Colonic mucosa (tissue), 4 donors: ENCODE data around the gene FASTKD2. TPM values are rescaled to one million over a fixed set of nuclear protein-coding genes. Genes with fewer than 3 reads are reported as not detected.

ENCODE experiments used
- DNase-seq: peaks from one replicate; pipeline ENCODE4 v3.0.0-alpha.2; 2020
- H3K27ac ChIP-seq: fragments of 200-600 bp; one replicate; pipeline ENCODE4 v1.8.0; 2021
- H3K27me3 ChIP-seq: fragments of 200-600 bp; one replicate; pipeline ENCODE4 v1.8.0; 2021
- H3K36me3 ChIP-seq: fragments of 200-600 bp; one replicate; pipeline ENCODE4 v1.8.0; 2021
- H3K4me1 ChIP-seq: fragments of 200-600 bp; one replicate; pipeline ENCODE4 v1.8.0; 2021; ENCODE audit warnings: mild to moderate bottlenecking
- H3K4me3 ChIP-seq: fragments of 200-600 bp; one replicate; pipeline ENCODE4 v1.8.0; 2021
- H3K9ac ChIP-seq, 2 donors: one replicate each; pipeline ENCODE4 v1.7.0; 2013; ENCODE audit warnings: control low read depth in 2 of 2, low read depth in 2 of 2, low read length in 2 of 2
- H3K9me3 ChIP-seq: fragments of 200-600 bp; one replicate; pipeline ENCODE4 v1.8.0; 2021
- intact Hi-C: fragments of 100-400 bp; cut with DNase I; formaldehyde crosslinking; loops from one replicate; pipeline ENCODE4 v1.14.1; 2022
- total RNA-seq, 2 donors: library from RNA; stranded (reverse); fragmentation: NEBNext Ultra II Directional in 1 of 2; extraction: Animal tissue kit (Norgen Biotek cat#: 25700) in 1 of 2; gene quantifications; one replicate each; pipeline ENCODE4 v1.2.1, GENCODE V29; 2021
- TF ChIP-seq, protein P1 (sequence below): fragments of 200-600 bp; IDR thresholded peaks from one replicate; pipeline ENCODE4 v1.8.0; 2022; ENCODE audit warnings: antibody characterized with exemption, mild to moderate bottlenecking
- donor health status: healthy.
- donor health status: DM: no; HTN: no; CAD: no.
- donor health status: DM: no; HTN: no; CAD: no.

FASTKD2 gene
- total RNA-seq, 2 donors from 2014 or later = 18.1 to 23.8 TPM

DNA sequence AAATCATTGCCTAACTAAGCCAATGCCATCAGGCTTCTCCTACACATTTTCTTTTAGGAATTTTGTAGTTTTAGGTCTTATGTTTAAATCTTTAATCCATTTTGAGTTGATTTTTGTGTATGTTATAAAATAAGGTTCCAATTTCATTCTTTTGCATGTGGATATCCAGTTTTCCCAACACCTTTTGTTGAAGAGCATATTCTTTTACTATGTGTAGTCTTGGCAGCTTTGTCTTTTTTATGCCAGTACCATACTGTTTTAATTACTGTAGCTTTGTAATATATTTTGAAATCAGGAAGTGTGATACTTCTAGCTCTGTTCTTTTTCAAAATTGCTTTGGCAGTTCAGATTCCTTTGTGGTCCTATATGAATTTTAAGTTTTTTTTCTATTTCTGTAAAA is 11.0 kb downstream of the FASTKD2 start:
- Histone ChIP-seq H3K9me3 (no peaks in the 10 kb centered on the region), H3K27ac (no peak overlapping the region), H3K9ac (no peak overlapping the region), H3K4me3 (no peak overlapping the region), H3K4me1 (no peaks in the 10 kb centered on the region), H3K36me3 (no peaks in the 10 kb centered on the region), H3K27me3 (no peaks in the 10 kb centered on the region)
- DNase-seq = no peak
- intact Hi-C loops = no loop called here
- TF ChIP-seq, protein P1, sequence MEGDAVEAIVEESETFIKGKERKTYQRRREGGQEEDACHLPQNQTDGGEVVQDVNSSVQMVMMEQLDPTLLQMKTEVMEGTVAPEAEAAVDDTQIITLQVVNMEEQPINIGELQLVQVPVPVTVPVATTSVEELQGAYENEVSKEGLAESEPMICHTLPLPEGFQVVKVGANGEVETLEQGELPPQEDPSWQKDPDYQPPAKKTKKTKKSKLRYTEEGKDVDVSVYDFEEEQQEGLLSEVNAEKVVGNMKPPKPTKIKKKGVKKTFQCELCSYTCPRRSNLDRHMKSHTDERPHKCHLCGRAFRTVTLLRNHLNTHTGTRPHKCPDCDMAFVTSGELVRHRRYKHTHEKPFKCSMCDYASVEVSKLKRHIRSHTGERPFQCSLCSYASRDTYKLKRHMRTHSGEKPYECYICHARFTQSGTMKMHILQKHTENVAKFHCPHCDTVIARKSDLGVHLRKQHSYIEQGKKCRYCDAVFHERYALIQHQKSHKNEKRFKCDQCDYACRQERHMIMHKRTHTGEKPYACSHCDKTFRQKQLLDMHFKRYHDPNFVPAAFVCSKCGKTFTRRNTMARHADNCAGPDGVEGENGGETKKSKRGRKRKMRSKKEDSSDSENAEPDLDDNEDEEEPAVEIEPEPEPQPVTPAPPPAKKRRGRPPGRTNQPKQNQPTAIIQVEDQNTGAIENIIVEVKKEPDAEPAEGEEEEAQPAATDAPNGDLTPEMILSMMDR = no peak

- H3K9me3 ChIP-seq = no peaks in the 10 kb centered on the region
- no peak overlapping the region for H3K27ac ChIP-seq
- DNase-seq = no peak
- intact Hi-C loops = no loop called here
- H3K4me3 ChIP-seq = no peak overlapping the region
- no peak overlapping the region for H3K9ac ChIP-seq
- TF ChIP-seq, protein P1 = no peak
- H3K36me3 ChIP-seq = no peaks in the 10 kb centered on the region
- H3K4me1 ChIP-seq = no peaks in the 10 kb centered on the region
- H3K27me3 ChIP-seq = no peaks in the 10 kb centered on the region
Observed at GRCh38 chr2:206780671-206781070, 15.3 kb downstream of the FASTKD2 start.

- no peaks in the 10 kb centered on the region for H3K27me3 ChIP-seq
- no peaks in the 10 kb centered on the region for H3K9me3 ChIP-seq
- intact Hi-C loops = no loop called here
- H3K36me3 ChIP-seq = peaks cover 15% of the 10 kb centered on the region
- DNase-seq = no peak
- H3K9ac ChIP-seq = no peak overlapping the region
- no peak overlapping the region for H3K4me3 ChIP-seq
- TF ChIP-seq, protein P1 = no peak
- H3K4me1 ChIP-seq = no peaks in the 10 kb centered on the region
- no peak overlapping the region for H3K27ac ChIP-seq
Observed at GRCh38 chr2:206783718-206784117, 18.3 kb downstream of the FASTKD2 start.

GRCh38 chr2:206784559-206785353 is 19.4 kb downstream of the FASTKD2 start:
- TF ChIP-seq, protein P1 = no peak
- H3K9me3 ChIP-seq = no peaks in the 10 kb centered on the region
- intact Hi-C loops = no loop called here
- H3K9ac ChIP-seq = no peak overlapping the region
- DNase-seq = no peak
- no peak overlapping the region for H3K4me3 ChIP-seq
- no peaks in the 10 kb centered on the region for H3K4me1 ChIP-seq
- H3K27me3 ChIP-seq = no peaks in the 10 kb centered on the region
- no peak overlapping the region for H3K27ac ChIP-seq
- H3K36me3 ChIP-seq = peaks cover 22% of the 10 kb centered on the region

DNA sequence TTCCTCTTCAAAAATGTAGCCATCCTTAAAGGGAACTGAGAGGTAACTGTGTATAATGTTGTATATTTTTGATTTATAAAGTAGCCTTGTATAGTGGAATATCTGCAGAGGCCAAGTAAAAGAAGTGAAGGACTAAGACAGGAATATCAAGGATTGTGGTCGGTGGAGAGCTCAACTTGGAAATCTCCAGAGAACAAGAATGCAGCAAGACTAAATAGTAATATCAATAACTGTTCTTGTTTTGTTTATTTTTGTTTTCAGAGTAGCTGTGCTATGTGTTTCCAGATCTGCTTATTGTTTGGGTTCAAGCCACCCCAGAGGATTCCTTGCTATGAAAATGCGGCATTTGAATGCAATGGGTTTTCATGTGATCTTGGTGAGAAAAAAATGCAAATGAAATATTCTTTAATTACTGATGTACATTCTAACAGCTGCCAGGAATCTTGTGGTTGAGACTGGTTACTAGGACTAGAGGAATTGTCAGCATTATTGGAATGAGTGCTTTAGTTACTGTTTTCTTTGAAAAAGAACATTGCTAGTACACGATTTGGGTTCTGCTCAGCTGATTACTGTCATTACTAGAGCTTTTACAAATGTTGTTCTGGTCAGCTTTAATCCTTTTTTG is 25.0 kb downstream of the FASTKD2 start:
- no peaks in the 10 kb centered on the region for H3K4me1 ChIP-seq
- H3K36me3 ChIP-seq = peaks cover 22% of the 10 kb centered on the region
- TF ChIP-seq, protein P1 = no peak
- H3K27me3 ChIP-seq = no peaks in the 10 kb centered on the region
- no peak overlapping the region for H3K27ac ChIP-seq
- no peak overlapping the region for H3K9ac ChIP-seq
- intact Hi-C loops = no loop called here
- no peak overlapping the region for H3K4me3 ChIP-seq
- DNase-seq = no peak
- H3K9me3 ChIP-seq = no peaks in the 10 kb centered on the region
